Measurements from ENCODE around the gene PLEKHH1. TPM values are rescaled to one million over a fixed set of nuclear protein-coding genes. Genes with fewer than 3 reads are reported as not detected.

PLEKHH1 gene
- 0.27 TPM for total RNA-seq

- peak in 2 of 3 donors; percentile 45 to 48 for DNase-seq (ENCODE audit: low read depth in 2 of 3, low spot score in 2 of 3)
Measured at GRCh38 chr14:67532998-67533753, at the start of gene PLEKHH1. PLEKHH1 (plus strand) TSS chr14:67533290; CDS start chr14:67541868, 8,578 bp downstream.

GRCh38 chr14:67483579-67484285 lies 49.4 kb upstream of the PLEKHH1 start:
- no peak for DNase-seq (ENCODE audit: low read depth in 2 of 3, low spot score in 2 of 3)

DNA sequence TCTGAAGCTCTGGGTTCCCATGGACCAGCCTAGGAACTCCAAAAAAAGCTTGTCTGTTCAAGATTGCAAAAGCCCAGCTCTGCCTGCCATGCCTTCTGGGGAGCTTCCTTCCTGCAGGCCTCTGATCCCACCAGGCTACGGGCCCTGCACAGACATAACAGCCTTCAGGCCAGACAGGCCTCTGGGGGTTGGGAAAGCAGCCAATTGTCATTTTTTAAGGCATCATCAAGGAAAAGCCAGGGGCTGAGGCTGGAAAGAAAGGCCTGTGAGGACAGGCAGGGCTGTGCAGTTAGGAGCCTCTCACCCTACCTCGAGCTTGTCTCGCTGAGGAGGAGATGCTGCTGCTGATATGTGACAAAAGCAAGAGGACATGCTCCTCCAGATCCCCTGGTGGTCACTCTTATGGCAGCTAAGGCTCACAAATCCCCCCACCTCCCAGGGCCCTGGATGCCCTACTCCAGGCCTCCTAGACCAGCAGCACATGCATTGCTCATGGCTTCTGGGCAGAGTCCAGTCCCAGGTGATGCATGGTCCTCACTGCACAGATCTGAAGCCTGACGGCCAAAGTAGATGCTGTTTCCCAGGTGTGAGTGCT lies 47.5 kb upstream of the PLEKHH1 start:
- DNase-seq (ENCODE audit: low read depth in 2 of 3, low spot score in 2 of 3), result peak in 2 of 3 donors; percentile 9 to 17

GRCh38 chr14:67486890-67487289 lies 46.2 kb upstream of the PLEKHH1 start:
- DNase-seq (ENCODE audit: low read depth in 2 of 3, low spot score in 2 of 3), result no peak

GRCh38 chr14:67487332-67487731 lies 45.8 kb upstream of the PLEKHH1 start:
- DNase-seq (ENCODE audit: low read depth in 2 of 3, low spot score in 2 of 3), result no peak

DNA sequence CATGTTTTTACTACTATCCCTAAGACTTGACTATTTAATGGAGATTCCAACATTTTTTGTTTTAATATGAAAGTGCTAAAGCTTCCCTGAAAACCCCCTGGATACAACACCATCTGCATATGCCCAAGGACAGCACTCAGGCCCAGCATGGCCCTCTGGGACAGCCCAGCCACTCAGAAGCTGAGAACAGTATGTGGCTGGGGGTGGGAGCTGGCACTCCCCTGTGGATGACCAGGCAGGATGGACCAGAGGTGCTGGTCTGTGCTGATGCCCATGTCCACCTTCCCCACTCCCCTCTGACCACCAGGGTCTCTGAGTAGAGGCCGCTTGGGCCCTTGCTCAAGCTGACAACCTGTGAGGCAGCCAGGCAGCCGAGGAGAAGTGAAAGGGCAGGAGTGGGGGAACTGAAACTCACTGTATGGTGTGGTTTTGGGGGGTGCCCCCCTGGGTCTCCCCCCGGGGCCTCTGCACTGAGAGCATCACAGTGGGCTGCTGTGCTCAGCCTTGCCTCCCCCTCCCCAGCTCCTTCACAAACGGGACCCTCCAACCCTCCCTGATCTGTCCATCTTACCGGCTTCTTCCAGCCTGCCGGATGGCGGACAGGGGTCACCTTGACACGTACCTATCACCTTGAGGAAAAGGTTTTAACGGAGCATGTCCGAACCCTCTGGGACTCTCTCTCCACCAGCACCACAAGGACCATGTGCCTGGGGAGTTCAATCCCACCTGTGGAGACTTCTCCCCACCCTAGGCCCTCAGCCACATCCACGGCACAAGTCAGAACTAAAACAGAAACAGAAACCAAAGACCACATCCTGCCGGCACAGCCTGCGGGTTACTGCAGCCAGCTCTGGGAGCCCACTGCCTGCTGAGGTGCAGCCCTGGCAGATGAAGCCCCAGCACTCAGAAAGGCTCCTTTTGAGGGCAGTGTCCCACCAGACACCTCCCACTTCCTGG lies 44.9 kb upstream of the PLEKHH1 start, which contains the start of gene TMEM229B:
TSS of gene TMEM229B (minus strand) at position 785 of the 957 bp plus-strand sequence. CDS start 14,798 bp downstream, outside the sequence.
- peak; percentile 48 to 87 (median 80) for DNase-seq (ENCODE audit: low read depth in 2 of 3, low spot score in 2 of 3)

DNA sequence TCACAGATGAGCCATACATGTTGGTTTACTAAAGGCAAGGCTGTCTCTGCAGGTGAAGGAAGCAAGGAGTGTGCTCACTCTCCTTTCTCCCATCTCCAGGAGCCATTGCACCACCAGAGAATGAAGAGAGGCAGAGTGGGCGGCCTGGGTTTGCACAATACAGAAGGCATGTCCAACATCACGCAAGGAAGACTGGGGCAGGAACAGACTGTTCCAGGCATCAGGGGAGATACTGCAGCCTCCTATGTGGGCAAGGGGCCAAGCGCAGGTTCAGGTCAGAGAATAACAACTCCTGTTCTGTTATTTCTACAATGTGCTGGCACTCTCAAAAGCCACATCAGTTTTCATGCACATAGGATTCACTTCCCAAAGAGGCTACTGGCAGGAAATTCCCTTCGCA lies 42.9 kb upstream of the PLEKHH1 start:
- DNase-seq (ENCODE audit: low read depth in 2 of 3, low spot score in 2 of 3), result no peak

- no peak for DNase-seq (ENCODE audit: low read depth in 2 of 3, low spot score in 2 of 3)
Measured at GRCh38 chr14:67491285-67491684, 41.8 kb upstream of the PLEKHH1 start.

DNA sequence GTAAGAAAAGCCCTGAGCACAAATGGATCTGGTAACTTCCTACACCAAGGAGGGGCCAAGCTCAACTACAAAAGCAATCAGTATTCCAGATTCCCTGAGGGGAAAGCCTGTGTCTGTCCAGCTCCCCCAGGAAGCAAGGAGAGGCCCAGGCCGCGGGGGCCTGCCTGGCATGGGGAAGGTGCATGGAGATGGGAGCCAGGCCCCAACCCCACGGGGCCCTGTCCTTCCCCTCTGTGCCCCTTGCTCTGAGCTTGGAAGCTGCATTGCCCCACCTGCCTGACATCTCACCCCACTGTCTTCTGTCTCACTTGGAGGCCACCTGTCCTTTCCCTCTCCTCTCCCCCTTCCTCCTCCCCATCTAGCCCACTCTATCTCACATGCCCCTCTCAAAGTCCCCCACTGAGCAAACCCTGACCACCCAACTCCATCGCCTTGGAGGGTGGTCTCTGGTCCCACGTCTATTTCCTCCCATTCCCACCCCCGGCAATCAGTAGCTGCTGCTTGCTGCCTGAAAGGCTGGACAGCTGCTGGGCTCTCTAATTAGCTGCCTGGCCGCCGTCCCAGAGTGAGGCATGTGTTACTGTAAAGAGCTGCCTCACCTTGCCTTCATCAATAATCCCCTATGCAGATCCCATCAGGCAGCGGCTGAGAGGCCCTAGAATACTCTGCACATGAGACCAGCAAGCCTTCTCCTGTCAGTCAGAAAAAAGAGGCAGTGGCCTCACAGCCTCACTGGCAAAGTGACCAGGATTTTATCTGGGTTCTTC lies 41.2 kb upstream of the PLEKHH1 start:
- no peak for DNase-seq (ENCODE audit: low read depth in 2 of 3, low spot score in 2 of 3)

- DNase-seq (ENCODE audit: low read depth in 2 of 3, low spot score in 2 of 3), result no peak
Measured at GRCh38 chr14:67492538-67492937, 40.6 kb upstream of the PLEKHH1 start.

GRCh38 chr14:67493092-67493717 lies 39.9 kb upstream of the PLEKHH1 start:
- no peak for DNase-seq (ENCODE audit: low read depth in 2 of 3, low spot score in 2 of 3)

GRCh38 chr14:67495827-67496226 lies 37.3 kb upstream of the PLEKHH1 start:
- DNase-seq (ENCODE audit: low read depth in 2 of 3, low spot score in 2 of 3), result no peak

DNA sequence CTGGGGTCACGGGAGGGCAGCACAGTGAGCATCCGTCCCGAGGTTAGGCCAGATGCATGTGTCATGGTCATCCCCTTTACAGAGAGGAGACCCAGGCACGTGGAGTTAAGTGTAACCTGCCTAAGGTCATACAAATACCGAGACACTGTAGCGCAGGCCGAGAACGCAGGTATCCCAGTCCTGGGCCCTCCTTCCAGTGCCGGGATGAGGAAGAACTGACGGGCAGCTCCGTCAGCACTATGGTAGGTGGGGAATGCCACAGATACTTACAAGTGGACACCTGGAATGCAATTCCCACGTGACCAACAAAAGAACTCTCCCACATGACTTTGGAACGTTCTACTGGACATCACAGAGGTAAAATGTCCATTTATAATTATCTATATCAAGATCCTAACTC lies 35.9 kb upstream of the PLEKHH1 start:
- DNase-seq (ENCODE audit: low read depth in 2 of 3, low spot score in 2 of 3), result no peak

- no peak for DNase-seq (ENCODE audit: low read depth in 2 of 3, low spot score in 2 of 3)
Measured at GRCh38 chr14:67497716-67498115, 35.4 kb upstream of the PLEKHH1 start.

GRCh38 chr14:67500981-67501380 lies 32.1 kb upstream of the PLEKHH1 start:
- no peak for DNase-seq (ENCODE audit: low read depth in 2 of 3, low spot score in 2 of 3)

GRCh38 chr14:67501670-67502069 lies 31.4 kb upstream of the PLEKHH1 start:
- DNase-seq (ENCODE audit: low read depth in 2 of 3, low spot score in 2 of 3), result no peak

DNA sequence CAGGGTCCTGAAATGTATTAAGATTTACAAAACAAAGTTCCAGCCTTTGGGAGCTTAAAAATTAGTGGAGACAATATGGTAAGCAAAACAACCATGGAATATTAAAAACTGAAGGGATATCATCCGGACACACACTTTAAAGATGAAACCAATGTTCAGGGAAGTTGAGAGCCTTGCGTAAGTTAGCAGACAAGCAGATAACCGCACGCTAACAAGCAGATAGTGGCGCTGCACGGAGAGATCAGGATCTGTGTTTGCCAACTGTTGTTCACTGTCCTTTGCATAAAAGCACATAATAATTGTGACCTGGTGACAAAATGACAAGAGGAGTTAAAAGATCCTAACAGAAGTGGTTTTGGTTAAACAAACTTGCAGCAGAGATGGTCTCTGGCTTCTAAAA lies 30.2 kb upstream of the PLEKHH1 start:
- no peak for DNase-seq (ENCODE audit: low read depth in 2 of 3, low spot score in 2 of 3)

DNA sequence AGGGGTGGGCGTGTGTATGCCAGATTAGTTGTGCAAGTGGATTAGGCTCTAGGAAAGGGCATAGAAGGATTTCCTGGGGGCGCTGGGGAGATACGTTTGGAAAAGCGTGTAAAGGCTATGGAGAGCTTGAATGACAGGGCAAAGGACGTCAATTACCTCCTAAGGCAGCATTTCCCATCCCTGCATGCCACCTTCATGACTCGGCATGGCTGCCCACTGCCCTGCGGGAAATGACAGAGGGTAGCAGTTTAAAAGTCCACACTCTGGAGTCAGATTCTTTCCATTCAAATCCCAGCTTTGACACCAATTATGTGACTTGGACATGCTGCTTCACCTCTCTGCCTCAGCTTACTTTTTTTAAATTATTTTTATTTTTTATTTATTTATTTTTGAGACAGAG lies 29.8 kb upstream of the PLEKHH1 start:
- no peak for DNase-seq (ENCODE audit: low read depth in 2 of 3, low spot score in 2 of 3)

GRCh38 chr14:67505254-67505653 lies 27.8 kb upstream of the PLEKHH1 start:
- no peak for DNase-seq (ENCODE audit: low read depth in 2 of 3, low spot score in 2 of 3)
